Sigmoid colon (tissue), 7 donors: Measurements from ENCODE around the gene NUBP2. TPM values are rescaled to one million over a fixed set of nuclear protein-coding genes. Genes with fewer than 3 reads are reported as not detected.

Experiments used
- DNase-seq: peaks from one replicate; pipeline ENCODE4 v3.0.0-alpha.2; 2019
- H3K27ac ChIP-seq, 4 donors: fragments of 200-600 bp; sonication (generic); one replicate each; pipeline ENCODE4 v1.5.1; 2016 to 2019; ENCODE audit warnings: mild to moderate bottlenecking in 1 of 4
- H3K27me3 ChIP-seq, 3 donors: fragments of 200-600 bp; sonication (generic); one replicate each; pipeline ENCODE4 v1.5.1; 2019; ENCODE audit warnings: mild to moderate bottlenecking in 1 of 3
- H3K36me3 ChIP-seq, 4 donors: fragments of 200-600 bp; sonication (generic); one replicate each; pipeline ENCODE4 v1.5.1; 2016 to 2019
- H3K4me1 ChIP-seq, 4 donors: fragments of 200-600 bp; sonication (generic); one replicate each; pipeline ENCODE4 v1.5.1; 2017 to 2019
- H3K4me3 ChIP-seq, 4 donors: fragments of 200-600 bp; sonication (generic); one replicate each; pipeline ENCODE4 v1.5.1; 2017 to 2019; ENCODE audit warnings: mild to moderate bottlenecking in 2 of 4, moderate library complexity in 1 of 4
- H3K9me3 ChIP-seq, 4 donors: fragments of 200-600 bp in 3 of 4; sonication (generic) in 3 of 4; one replicate each; pipeline versions ENCODE4 v1.5.1 to v1.6.1; 2013 to 2019
- CTCF ChIP-seq, 4 experiments: fragments of 450-650 bp in 3 of 4; fragments of 200-600 bp in 1 of 4; IDR thresholded peaks; one replicate each; pipeline ENCODE4 v1.5.1; 2016 to 2019; ENCODE audit warnings: antibody characterized with exemption in 4 of 4, mild to moderate bottlenecking in 3 of 4, moderate library complexity in 2 of 4
- EP300 ChIP-seq, 4 donors: sonication (generic); formaldehyde crosslinking; IDR thresholded peaks; one replicate each; pipeline ENCODE4 v1.6.1; 2017; ENCODE audit warnings: antibody characterized with exemption in 4 of 4
- POLR2A ChIP-seq, 2 donors: fragments of 450-650 bp; IDR thresholded peaks; one replicate each; pipeline ENCODE4 v1.6.1; 2016; ENCODE audit warnings: antibody characterized with exemption in 2 of 2, mild to moderate bottlenecking in 2 of 2, moderate library complexity in 2 of 2
- POLR2AphosphoS5 ChIP-seq, 4 donors: sonication (generic); formaldehyde crosslinking; IDR thresholded peaks; one replicate each; pipeline ENCODE4 v1.6.1; 2017; ENCODE audit warnings: antibody characterized with exemption in 4 of 4
- WGBS, 2 donors: extraction: QIAGEN DNeasy Blood & Tissue Kit; methylation state at CpG; one replicate each; pipeline ENCODE4 v1.1.7; 2013; 5-methylcytosine and 5-hydroxymethylcytosine counted together
- intact Hi-C: fragments of 100-400 bp; cut with DNase I; formaldehyde crosslinking; loops from one replicate; pipeline ENCODE4 v1.15.1; 2023
- polyA plus RNA-seq, 3 donors: library from polyadenylated mRNA; stranded (reverse); fragments of 200-250 nt; gene quantifications; one replicate each; pipeline ENCODE4 v1.2.3, GENCODE V29; 2013
- total RNA-seq, 4 donors: library from RNA; depleted of rRNA; stranded (reverse); fragments of >200 nt; gene quantifications; one replicate each; pipeline ENCODE4 v1.1.0, GENCODE V29; 2016
- donor health status: healthy with polysubstance abuse.
- donor health status: Bipolar disorder and iron deficiency.
- donor health status: healthy.

NUBP2 gene
- total and polyA plus RNA-seq, 7 donors: 53.5 to 170 (median 77.8) TPM

- no peak for DNase-seq
- peaks cover 0 to 64% (median 42%) of the 10 kb centered on the region in 4 donors for H3K36me3 ChIP-seq
- intact Hi-C loops: loop anchor here (10.0 kb wide), 1 partner anchor 1092 kb away; the partner anchor contains the start of genes JMJD8 and STUB1
Observed at GRCh38 chr16:1776991-1777374, 5.8 kb upstream of the NUBP2 start.

GRCh38 chr16:1777375-1778199, 5.2 kb upstream of the NUBP2 start:
- DNase-seq: no peak
- no peak overlapping the region for H3K27ac ChIP-seq
- no peaks in the 10 kb centered on the region for H3K27me3 ChIP-seq
- H3K9me3 ChIP-seq: no peaks in the 10 kb centered on the region
- intact Hi-C loops: loop anchor here (10.0 kb wide), 1 partner anchor 1093 kb away; the partner anchor contains the start of genes JMJD8 and STUB1
- H3K36me3 ChIP-seq: peaks cover 0 to 64% (median 42%) of the 10 kb centered on the region in 4 donors
- peaks cover 0 to 45% (median 35%) of the 10 kb centered on the region in 4 donors for H3K4me1 ChIP-seq
- no peak for TF ChIP-seq POLR2AphosphoS5 (IDR thresholded peaks at IDR 0.05)
- TF ChIP-seq POLR2A (IDR thresholded peaks at IDR 0.05): no peak
- TF ChIP-seq EP300 (IDR thresholded peaks at IDR 0.05): no peak
- H3K4me3 ChIP-seq: no peak overlapping the region
- WGBS, 2 donors: 76 to 87% methylated on average over 36 of the region's 36 CpGs

More at GRCh38 chr16:1776991-1777374, 5.8 kb upstream of the NUBP2 start:
- no peaks in the 10 kb centered on the region for H3K27me3 ChIP-seq
- H3K4me3 ChIP-seq: no peak overlapping the region
- peaks cover 0 to 51% (median 40%) of the 10 kb centered on the region in 4 donors for H3K4me1 ChIP-seq
- H3K27ac ChIP-seq: no peak overlapping the region
- H3K9me3 ChIP-seq: no peaks in the 10 kb centered on the region
- 93% methylated on average over 22 of the region's 22 CpGs for WGBS, 2 donors
- TF ChIP-seq EP300 (IDR thresholded peaks at IDR 0.05): no peak
- TF ChIP-seq POLR2A (IDR thresholded peaks at IDR 0.05): no peak
- TF ChIP-seq CTCF (IDR thresholded peaks at IDR 0.05): no peak
- TF ChIP-seq POLR2AphosphoS5 (IDR thresholded peaks at IDR 0.05): no peak

- H3K9me3 ChIP-seq: no peaks in the 10 kb centered on the region
- WGBS, 2 donors: 84 to 89% methylated on average over 34 of the region's 34 CpGs
- no peaks in the 10 kb centered on the region for H3K27me3 ChIP-seq
- peaks cover 0 to 64% (median 42%) of the 10 kb centered on the region in 4 donors for H3K36me3 ChIP-seq
- no peak for DNase-seq
- TF ChIP-seq CTCF (IDR thresholded peaks at IDR 0.05) (no peak), POLR2AphosphoS5 (IDR thresholded peaks at IDR 0.05) (no peak), EP300 (IDR thresholded peaks at IDR 0.05) (no peak), POLR2A (IDR thresholded peaks at IDR 0.05) (no peak)
- H3K4me1 ChIP-seq: peaks cover 0 to 46% (median 36%) of the 10 kb centered on the region in 4 donors
- H3K27ac ChIP-seq: no peak overlapping the region
- no peak overlapping the region for H3K4me3 ChIP-seq
- intact Hi-C loops: loop anchor here (10.0 kb wide), 1 partner anchor 1094 kb away; the partner anchor contains the start of genes JMJD8 and STUB1
Observed at GRCh38 chr16:1778200-1779179, 4.3 kb upstream of the NUBP2 start.

- H3K36me3 ChIP-seq: peaks cover 0 to 64% (median 42%) of the 10 kb centered on the region in 4 donors
- DNase-seq: no peak
- H3K27ac ChIP-seq: no peak overlapping the region
- 82 to 88% methylated on average over 8 of the region's 8 CpGs for WGBS, 2 donors
- intact Hi-C loops: loop anchor here (10.0 kb wide), 1 partner anchor 1094 kb away; the partner anchor contains the start of genes JMJD8 and STUB1
- H3K4me1 ChIP-seq: peaks cover 0 to 46% (median 37%) of the 10 kb centered on the region in 4 donors
- H3K27me3 ChIP-seq: no peaks in the 10 kb centered on the region
- no peak overlapping the region for H3K4me3 ChIP-seq
- no peaks in the 10 kb centered on the region for H3K9me3 ChIP-seq
- no peak for TF ChIP-seq POLR2A (IDR thresholded peaks at IDR 0.05)
- TF ChIP-seq POLR2AphosphoS5 (IDR thresholded peaks at IDR 0.05): no peak
- no peak for TF ChIP-seq CTCF (IDR thresholded peaks at IDR 0.05)
- no peak for TF ChIP-seq EP300 (IDR thresholded peaks at IDR 0.05)
Observed at GRCh38 chr16:1779234-1779701, 3.5 kb upstream of the NUBP2 start.
